HepG2 (cell line): ENCODE measurements around the gene GATA5. TPM values are rescaled to one million over a fixed set of nuclear protein-coding genes. Genes with fewer than 3 reads are reported as not detected.

Source experiments
- ATAC-seq: fragments of 200-7000 bp; cut with Tn5 transposase; 3 replicates; pipeline ENCODE4 v1.9.1; 2020; ENCODE audit warnings: mild to moderate bottlenecking, moderate library complexity
- BruUV-seq: library from RNA; stranded (reverse); fragments of 400-500 nt; replicated peaks from 2 replicates; lab custom pipeline; 2021; lab: Mats Ljungman, UMichigan
- CTCF ChIA-PET: fragments of 300-600 bp; formaldehyde crosslinking; extraction: SDS; loops from one replicate; lab custom pipeline; 2021; ENCODE audit warnings: low total read pairs, inconsistent platforms, low intra/inter-chr PET ratio; lab: Yijun Ruan, JAX
- POLR2A ChIA-PET: fragments of 350-600 bp; sonication (Branson Sonifier 250); formaldehyde crosslinking; loops from one replicate; lab custom pipeline; 2020; ENCODE audit warnings: antibody characterized with exemption, inconsistent platforms; lab: Yijun Ruan, JAX
- DNase-seq: peaks from one replicate; pipeline ENCODE4 v3.0.0-alpha.2; 2015; ENCODE audit warnings: low spot score
- FAIRE-seq: peaks from 3 replicates; lab custom pipeline; 2011; peaks lifted over from hg19 to GRCh38; lab: Jason Lieb, UNC
- H2AFZ ChIP-seq: one replicate; pipeline ENCODE4 v1.6.1; 2011; ENCODE audit warnings: low read length, inconsistent platforms
- H3K27ac ChIP-seq: fragments of 300-600 bp; 3 replicates; pipeline ENCODE4 v1.8.0; 2011; ENCODE audit warnings: mixed run types, mild to moderate bottlenecking, mixed read lengths, low read length, inconsistent platforms; ENCODE audit not compliant: insufficient read depth; ENCODE audit errors: extremely low read length
- H3K27me3 ChIP-seq, 2 experiments: fragments of 200-600 bp in 1 of 2; 2 replicates in 1 of 2; 3 replicates in 1 of 2; pipeline versions ENCODE4 v1.6.0 to v1.8.0; 2011; ENCODE audit warnings: low read length in 2 of 2, mild to moderate bottlenecking in 2 of 2, moderate library complexity in 2 of 2, inconsistent platforms in 1 of 2; ENCODE audit not compliant: insufficient read depth in 2 of 2, control insufficient read depth in 1 of 2
- H3K36me3 ChIP-seq, 2 experiments: fragments of 200-600 bp in 1 of 2; replicated peaks in 1 of 2; 2 replicates in 1 of 2; 3 replicates in 1 of 2; pipeline versions ENCODE4 v1.5.1 to v1.8.0; 2011; ENCODE audit warnings: low read length in 2 of 2, inconsistent platforms in 1 of 2; ENCODE audit not compliant: insufficient read depth in 2 of 2, control insufficient read depth in 1 of 2
- H3K4me1 ChIP-seq: 2 replicates; pipeline ENCODE4 v1.5.1; 2012; ENCODE audit warnings: low read length, inconsistent platforms; ENCODE audit not compliant: insufficient read depth
- H3K4me2 ChIP-seq: 2 replicates; pipeline ENCODE4 v1.6.0; 2011; ENCODE audit warnings: low read depth, low read length, inconsistent platforms
- H3K4me3 ChIP-seq, 3 experiments: fragments of 200-600 bp in 1 of 3; sonication (generic), shearing (Covaris generic) in 1 of 3; replicated peaks in 1 of 3; 2 replicates each; pipeline ENCODE4 v1.5.1; 2011 to 2016; ENCODE audit warnings: low read length in 3 of 3, inconsistent platforms in 2 of 3, low read depth in 2 of 3, mild to moderate bottlenecking in 2 of 3, control low read depth in 1 of 3, mixed read lengths in 1 of 3; ENCODE audit not compliant: insufficient read depth in 1 of 3
- H3K79me2 ChIP-seq: one replicate; pipeline ENCODE4 v1.6.1; 2011; ENCODE audit warnings: low read length, inconsistent platforms; ENCODE audit not compliant: insufficient read depth
- H3K9ac ChIP-seq: 2 replicates; pipeline ENCODE4 v1.6.0; 2011; ENCODE audit warnings: mild to moderate bottlenecking, low read depth, low read length, inconsistent platforms; ENCODE audit not compliant: insufficient read depth
- H3K9me3 ChIP-seq: 2 replicates; pipeline ENCODE4 v1.5.1; 2012; ENCODE audit warnings: mild to moderate bottlenecking, low read length
- H4K20me1 ChIP-seq: 2 replicates; pipeline ENCODE4 v1.6.0; 2011; ENCODE audit warnings: inconsistent platforms, mild to moderate bottlenecking, low read length, moderate library complexity; ENCODE audit not compliant: insufficient read depth
- CREB3 ChIP-seq: sonication (generic); formaldehyde crosslinking; IDR thresholded peaks from 2 replicates; pipeline ENCODE4 v1.5.0; 2020; ENCODE audit warnings: missing genetic modification reagents
- MNT ChIP-seq: fragments of 450-650 bp; IDR thresholded peaks from 2 replicates; pipeline ENCODE4 v1.6.1; 2016
- MXI1 ChIP-seq: IDR thresholded peaks from 3 replicates; pipeline ENCODE4 v1.6.1; 2012; ENCODE audit warnings: low read depth, low read length, inconsistent platforms, borderline replicate concordance
- ZNF280B ChIP-seq: sonication (generic); formaldehyde crosslinking; IDR thresholded peaks from 2 replicates; pipeline ENCODE4 v1.5.0; 2020; ENCODE audit warnings: missing genetic modification reagents, mild to moderate bottlenecking, borderline replicate concordance
- ZSCAN21 ChIP-seq: sonication (generic); formaldehyde crosslinking; IDR thresholded peaks from 2 replicates; pipeline ENCODE4 v1.8.0; 2022; ENCODE audit warnings: mild to moderate bottlenecking, missing genetic modification reagents, moderate library complexity, borderline replicate concordance
- WGBS: methylation state at CpG from one replicate; pipeline ENCODE4 v1.1.6; 2017; ENCODE audit warnings: low lambda C conversion rate; 5-methylcytosine and 5-hydroxymethylcytosine counted together
- in situ Hi-C: cut with HindIII; loops from 2 replicates; pipeline ENCODE4 v1.10.0; 2017; ENCODE audit warnings: low pct_unique_long_range_greater_than_20kb; ENCODE audit not compliant: extremely low pct_ligation_motif_present
- intact Hi-C: fragments of 100-400 bp; cut with micrococcal nuclease; formaldehyde crosslinking; loops from one replicate; pipeline ENCODE4 v1.10.0; 2022; ENCODE audit not compliant: unreplicated experiment
- polyA plus RNA-seq, 8 experiments: library from polyadenylated mRNA; depleted of rRNA in 3 of 8; stranded (reverse) in 7 of 8; unstranded in 1 of 8; fragments of >200 nt; fragmentation: Illumina TruSeq in 4 of 8; extraction: Trizol in 4 of 8; gene quantifications; 2 replicates each; pipeline versions ENCODE4 v1.2.1 to v1.2.3, GENCODE V29; 2011 to 2016; ENCODE audit warnings: low read depth in 4 of 8, missing spikeins in 1 of 8, mixed read lengths in 1 of 8; ENCODE audit not compliant: insufficient read depth in 1 of 8
- total RNA-seq, 5 experiments: library from RNA; depleted of rRNA; stranded (reverse); fragments of >200 nt; fragmentation: Illumina TruSeq; extraction: Trizol; gene quantifications; 2 replicates each; pipeline ENCODE4 v1.2.3, GENCODE V29; 2016; ENCODE audit warnings: low read depth in 1 of 5

GATA5 gene
- total and polyA plus RNA-seq, 2 of the 13 experiments (the other 11 are each of a cell fraction or from before 2014, with no cell fraction given), result 0.12 to 0.20 TPM

- Histone ChIP-seq H3K27me3 (peaks cover 22 to 79% of the 10 kb centered on the region in 2 experiments), H3K27ac (no peak overlapping the region), H3K4me3 (no peak overlapping the region), H3K79me2 (no peaks in the 10 kb centered on the region), H2AFZ (no peak overlapping the region), H3K4me2 (no peak overlapping the region), H3K9ac (no peak overlapping the region), H3K9me3 (no peaks in the 10 kb centered on the region), H3K4me1 (peaks cover 9% of the 10 kb centered on the region; the same call in 1 of the 2 replicates), H4K20me1 (no peaks in the 10 kb centered on the region; the same call in 1 of the 2 replicates), H3K36me3 (no peaks in the 10 kb centered on the region)
- BruUV-seq, result no TSS peak
- intact Hi-C loops (no loop called here), in situ Hi-C loops (no loop called here)
- WGBS, result 63% methylated on average over 6 of the region's 6 CpGs
- no peak for FAIRE-seq
- ATAC-seq, result no peak
- DNase-seq, result no peak
- ChIA-PET POLR2A (no interaction called here), CTCF (no interaction called here)
- TF ChIP-seq MXI1, result no peak
- TF ChIP-seq ZSCAN21 (CRISPR knock-in tag), result no peak
- no peak for TF ChIP-seq CREB3 (CRISPR knock-in tag)
- TF ChIP-seq MNT, result peak; percentile 95
- TF ChIP-seq ZNF280B, result peak; percentile 18; the same call in 1 of the 2 replicates
Observed at GRCh38 chr20:62421716-62421990, 54.1 kb downstream of the GATA5 start.
